Embryonic facial prominence (tissue), 1 donor: ENCODE measurements around the gene PTPRN2.
"Not testable (repeated sequence)": the region's sequence is repeated elsewhere in the genome, so short reads cannot be mapped to it uniquely, and the experiment has no call there.

ENCODE experiments used
- DNase-seq: peaks from one replicate; pipeline ENCODE4 v3.0.0-alpha.2; 2016; ENCODE audit errors: extremely low spot score

PTPRN2 gene

GRCh38 chr7:158532093-158532627, 55.5 kb downstream of the PTPRN2 start:
- DNase-seq: no peak

- DNase-seq: no peak
These were observed 56.0 kb downstream of the PTPRN2 start for GRCh38 chr7:158531661-158532060.

- no peak for DNase-seq
These were observed 56.6 kb downstream of the PTPRN2 start for GRCh38 chr7:158530800-158531609.

GRCh38 chr7:158529181-158530096, 58.2 kb downstream of the PTPRN2 start:
- DNase-seq: no peak

GRCh38 chr7:158527915-158528502, 59.6 kb downstream of the PTPRN2 start:
- DNase-seq: no peak

GRCh38 chr7:158527495-158527894, 60.1 kb downstream of the PTPRN2 start:
- no peak for DNase-seq

- DNase-seq: no peak
These were observed 60.6 kb downstream of the PTPRN2 start for GRCh38 chr7:158527038-158527437.

- DNase-seq: no peak
These were observed 61.1 kb downstream of the PTPRN2 start for GRCh38 chr7:158526531-158526930.

- no peak for DNase-seq
These were observed 61.8 kb downstream of the PTPRN2 start for GRCh38 chr7:158525648-158526484.

GRCh38 chr7:158524749-158525635, 62.6 kb downstream of the PTPRN2 start:
- no peak for DNase-seq

GRCh38 chr7:158524286-158524685, 63.3 kb downstream of the PTPRN2 start:
- not testable (repeated sequence) for DNase-seq

GRCh38 chr7:158523877-158524276, 63.7 kb downstream of the PTPRN2 start:
- not testable (repeated sequence) for DNase-seq

- DNase-seq: not testable (repeated sequence)
These were observed 64.3 kb downstream of the PTPRN2 start for GRCh38 chr7:158523165-158523856.

GRCh38 chr7:158521795-158522194, 65.8 kb downstream of the PTPRN2 start:
- not testable (repeated sequence) for DNase-seq

- DNase-seq: no peak
These were observed 66.8 kb downstream of the PTPRN2 start for GRCh38 chr7:158520825-158521224.

GRCh38 chr7:158519633-158520174, 67.9 kb downstream of the PTPRN2 start:
- DNase-seq: no peak

- no peak for DNase-seq
These were observed 68.5 kb downstream of the PTPRN2 start for GRCh38 chr7:158518980-158519632.

GRCh38 chr7:158517571-158517970, 70.1 kb downstream of the PTPRN2 start:
- no peak for DNase-seq

- no peak for DNase-seq
These were observed 70.6 kb downstream of the PTPRN2 start for GRCh38 chr7:158517072-158517471.
